PFSK-1 (cell line): ENCODE data around the gene BCAS4.

ENCODE experiments used
- FOXP2 ChIP-seq: optimal IDR thresholded peaks from 2 replicates; pipeline ENCODE3; 2011; ENCODE audit warnings: borderline replicate concordance, control low read depth, inconsistent platforms; ENCODE audit not compliant: insufficient read depth; ENCODE audit errors: extremely low read length, extremely low read depth
- POLR2AphosphoS5 ChIP-seq: IDR thresholded peaks from 2 replicates; pipeline ENCODE4 v1.6.1; 2012; ENCODE audit warnings: low read depth, mild to moderate bottlenecking, control low read depth, low read length, moderate library complexity
- SIN3A ChIP-seq: IDR thresholded peaks from 2 replicates; pipeline ENCODE4 v1.6.1; 2012; ENCODE audit warnings: mild to moderate bottlenecking, low read length, moderate library complexity, borderline replicate concordance; ENCODE audit not compliant: insufficient read depth
- TAF1 ChIP-seq: IDR thresholded peaks from 2 replicates; pipeline ENCODE4 v1.6.1; 2012; ENCODE audit warnings: low read length, control low read depth, borderline replicate concordance; ENCODE audit not compliant: insufficient read depth
- TF ChIP-seq, protein P1 (sequence below), 2 experiments: IDR thresholded peaks; 2 replicates each; pipeline versions ENCODE4 v1.6.1 to v1.8.0; 2011 to 2012; ENCODE audit warnings: low read depth in 2 of 2, low read length in 2 of 2, control low read depth in 1 of 2, inconsistent platforms in 1 of 2, mild to moderate bottlenecking in 1 of 2, moderate library complexity in 1 of 2; ENCODE audit not compliant: insufficient read depth in 1 of 2

Gene BCAS4

DNA sequence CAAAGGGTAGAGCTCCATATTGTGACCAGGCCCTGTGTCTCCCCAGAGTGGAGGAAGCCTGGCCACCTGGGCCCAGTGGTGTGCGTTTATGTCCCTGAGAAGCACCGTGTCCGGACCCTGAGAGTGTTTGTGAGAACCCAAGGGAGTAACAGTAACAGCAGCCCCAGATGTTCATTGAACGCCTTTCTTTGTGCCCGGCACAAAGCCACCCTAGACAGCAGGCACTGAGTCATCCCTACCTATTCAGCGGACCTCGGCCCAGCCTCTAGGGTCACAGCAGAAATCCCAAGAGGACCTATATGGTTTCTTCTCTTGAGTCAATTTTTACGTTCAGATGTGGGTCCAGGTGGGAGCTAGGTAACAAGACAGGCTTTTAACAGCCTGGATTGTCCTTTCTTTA, 24.5 kb downstream of the BCAS4 start:
- no peak for TF ChIP-seq TAF1
- TF ChIP-seq FOXP2, result no peak
- TF ChIP-seq, protein P1, sequence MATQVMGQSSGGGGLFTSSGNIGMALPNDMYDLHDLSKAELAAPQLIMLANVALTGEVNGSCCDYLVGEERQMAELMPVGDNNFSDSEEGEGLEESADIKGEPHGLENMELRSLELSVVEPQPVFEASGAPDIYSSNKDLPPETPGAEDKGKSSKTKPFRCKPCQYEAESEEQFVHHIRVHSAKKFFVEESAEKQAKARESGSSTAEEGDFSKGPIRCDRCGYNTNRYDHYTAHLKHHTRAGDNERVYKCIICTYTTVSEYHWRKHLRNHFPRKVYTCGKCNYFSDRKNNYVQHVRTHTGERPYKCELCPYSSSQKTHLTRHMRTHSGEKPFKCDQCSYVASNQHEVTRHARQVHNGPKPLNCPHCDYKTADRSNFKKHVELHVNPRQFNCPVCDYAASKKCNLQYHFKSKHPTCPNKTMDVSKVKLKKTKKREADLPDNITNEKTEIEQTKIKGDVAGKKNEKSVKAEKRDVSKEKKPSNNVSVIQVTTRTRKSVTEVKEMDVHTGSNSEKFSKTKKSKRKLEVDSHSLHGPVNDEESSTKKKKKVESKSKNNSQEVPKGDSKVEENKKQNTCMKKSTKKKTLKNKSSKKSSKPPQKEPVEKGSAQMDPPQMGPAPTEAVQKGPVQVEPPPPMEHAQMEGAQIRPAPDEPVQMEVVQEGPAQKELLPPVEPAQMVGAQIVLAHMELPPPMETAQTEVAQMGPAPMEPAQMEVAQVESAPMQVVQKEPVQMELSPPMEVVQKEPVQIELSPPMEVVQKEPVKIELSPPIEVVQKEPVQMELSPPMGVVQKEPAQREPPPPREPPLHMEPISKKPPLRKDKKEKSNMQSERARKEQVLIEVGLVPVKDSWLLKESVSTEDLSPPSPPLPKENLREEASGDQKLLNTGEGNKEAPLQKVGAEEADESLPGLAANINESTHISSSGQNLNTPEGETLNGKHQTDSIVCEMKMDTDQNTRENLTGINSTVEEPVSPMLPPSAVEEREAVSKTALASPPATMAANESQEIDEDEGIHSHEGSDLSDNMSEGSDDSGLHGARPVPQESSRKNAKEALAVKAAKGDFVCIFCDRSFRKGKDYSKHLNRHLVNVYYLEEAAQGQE (IDR thresholded peaks at IDR 0.05; ENCODE audit: insufficient read depth in 1 of 2, low read depth in 2 of 2, low read length in 2 of 2), result no peak
- no peak for TF ChIP-seq SIN3A
- no peak for TF ChIP-seq POLR2AphosphoS5

DNA sequence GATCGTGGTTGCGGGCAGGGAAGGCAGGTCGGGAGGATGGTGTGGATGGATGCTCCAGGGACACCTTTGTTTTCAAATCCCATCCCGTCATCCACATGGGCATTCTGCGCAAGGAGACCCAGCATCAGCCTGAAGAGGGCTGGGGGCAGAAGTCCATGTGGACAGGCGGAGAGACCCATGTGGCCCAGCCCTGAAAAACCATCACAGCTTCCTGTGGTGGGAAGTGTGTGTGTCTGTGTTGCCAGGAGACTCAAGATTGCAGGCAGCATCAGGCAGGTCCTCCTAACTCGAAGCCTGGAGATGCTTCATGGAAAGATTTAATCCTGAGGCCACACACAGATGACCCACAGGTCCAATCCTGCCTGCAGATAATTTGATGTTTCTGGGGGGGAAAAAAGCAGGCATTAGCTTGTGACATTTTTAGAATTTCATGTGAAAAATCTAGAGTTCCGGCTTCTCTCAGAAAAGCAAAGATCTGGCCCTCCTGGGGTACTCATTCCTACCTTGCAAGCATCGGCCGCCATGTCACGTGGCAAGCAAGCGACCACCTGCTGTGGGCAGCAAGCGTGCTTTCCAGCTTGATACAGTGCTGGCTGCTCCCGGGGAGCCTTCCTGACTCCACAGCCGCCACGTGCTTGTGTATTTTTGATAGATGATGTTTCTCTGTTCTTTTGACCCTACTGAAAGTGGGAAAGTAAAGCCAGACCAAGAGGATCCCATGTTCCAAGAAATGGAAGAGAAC, 25.8 kb downstream of the BCAS4 start:
- TF ChIP-seq, protein P1 (IDR thresholded peaks at IDR 0.05; ENCODE audit: insufficient read depth in 1 of 2, low read depth in 2 of 2, low read length in 2 of 2), result no peak
- TF ChIP-seq POLR2AphosphoS5, result no peak
- TF ChIP-seq TAF1, result no peak
- TF ChIP-seq FOXP2, result no peak

DNA sequence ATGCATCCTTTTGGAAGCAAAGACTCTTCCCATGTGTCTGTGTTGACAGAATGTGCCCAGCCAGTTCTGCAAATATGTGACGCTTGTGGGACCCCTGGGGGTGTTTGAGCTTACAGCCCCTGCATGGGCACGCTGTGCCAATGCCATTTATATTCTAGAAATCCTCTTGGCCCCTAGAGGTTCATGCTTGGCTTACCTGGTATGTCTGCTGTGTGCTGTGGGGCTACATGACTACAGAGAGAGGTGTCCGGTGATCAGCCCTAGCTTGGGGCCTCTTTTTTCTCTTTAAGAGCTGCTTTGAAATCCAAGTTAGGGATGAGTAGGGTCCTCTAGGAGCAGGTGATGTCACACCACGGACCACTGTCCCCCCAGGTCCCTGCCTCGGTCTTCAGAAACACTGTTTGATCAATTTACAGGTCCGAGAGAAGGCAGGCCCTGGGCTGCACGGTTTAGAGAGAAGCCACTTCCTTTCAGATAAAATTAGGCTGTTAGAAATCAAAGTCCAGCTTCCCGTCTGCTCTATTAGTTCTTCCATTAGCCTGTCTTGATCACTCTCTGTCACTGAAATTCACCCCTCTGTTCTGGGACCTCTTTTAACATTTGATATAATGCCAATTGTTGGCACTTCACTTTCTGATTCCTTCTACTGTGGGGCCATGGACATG, 26.5 kb downstream of the BCAS4 start:
- TF ChIP-seq SIN3A (no peak), TAF1 (no peak), FOXP2 (no peak), POLR2AphosphoS5 (no peak)
- TF ChIP-seq, protein P1 (IDR thresholded peaks at IDR 0.05; ENCODE audit: insufficient read depth in 1 of 2, low read depth in 2 of 2, low read length in 2 of 2), result no peak

DNA sequence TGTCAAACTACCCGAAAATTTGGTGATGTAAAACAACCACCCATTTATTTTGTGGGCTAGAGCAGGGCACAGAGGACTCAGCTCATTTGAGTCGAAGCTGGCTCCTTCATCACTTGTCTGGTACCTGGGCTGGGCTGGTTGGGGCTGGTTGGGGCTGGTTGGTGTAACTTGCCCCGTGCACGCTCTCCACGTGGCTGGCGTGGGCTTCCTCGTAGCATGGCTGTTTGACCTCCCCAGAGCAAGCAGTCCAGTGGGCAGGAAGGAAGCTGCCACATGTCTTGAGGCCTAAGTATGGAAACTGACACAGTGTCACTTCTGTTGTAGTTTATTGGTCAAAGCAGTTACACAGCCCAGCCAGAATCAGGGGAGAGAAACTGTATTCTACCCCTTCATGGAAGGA, 27.1 kb downstream of the BCAS4 start:
- TF ChIP-seq, protein P1 (IDR thresholded peaks at IDR 0.05; ENCODE audit: insufficient read depth in 1 of 2, low read depth in 2 of 2, low read length in 2 of 2), result no peak

DNA sequence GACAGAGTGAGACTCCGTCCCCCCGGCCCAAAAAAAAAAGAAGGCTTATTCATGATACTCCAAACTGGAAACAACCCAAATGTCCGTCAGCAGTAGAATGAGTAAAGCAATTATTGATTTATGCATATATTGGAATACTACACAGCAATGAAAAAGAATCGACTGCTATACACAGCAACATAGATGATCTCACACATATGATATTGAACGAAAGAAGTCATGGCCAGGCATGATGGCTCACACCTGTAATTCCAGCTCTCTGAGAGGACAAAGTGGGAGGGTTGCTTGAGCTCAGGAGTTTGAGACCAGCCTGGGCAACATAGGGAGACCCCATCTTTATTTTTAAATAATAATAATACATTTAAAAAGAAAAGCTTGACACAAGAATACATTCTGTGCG, 28.5 kb downstream of the BCAS4 start:
- TF ChIP-seq, protein P1 (IDR thresholded peaks at IDR 0.05; ENCODE audit: insufficient read depth in 1 of 2, low read depth in 2 of 2, low read length in 2 of 2), result no peak
- TF ChIP-seq SIN3A, result no peak
- TF ChIP-seq TAF1, result no peak
- TF ChIP-seq FOXP2, result no peak
- no peak for TF ChIP-seq POLR2AphosphoS5
